Activated CD4-positive, alpha-beta T cell treated with anti-CD3 and anti-CD28 coated beads, Interleukin-2, amount 50 U/mL, for 1 hour (primary cell): ENCODE results near the gene C3orf62.
"Not testable (repeated sequence)": the region's sequence is repeated elsewhere in the genome, so short reads cannot be mapped to it uniquely, and the experiment has no call there.

Experiments used
- DNase-seq: peaks from one replicate; pipeline ENCODE4 v3.0.0-alpha.2; 2020

C3orf62 gene

GRCh38 chr3:49266410-49267095, 10.5 kb downstream of the C3orf62 start:
- DNase-seq = no peak

- no peak for DNase-seq
Observed at GRCh38 chr3:49265661-49266386, 11.2 kb downstream of the C3orf62 start.

DNA sequence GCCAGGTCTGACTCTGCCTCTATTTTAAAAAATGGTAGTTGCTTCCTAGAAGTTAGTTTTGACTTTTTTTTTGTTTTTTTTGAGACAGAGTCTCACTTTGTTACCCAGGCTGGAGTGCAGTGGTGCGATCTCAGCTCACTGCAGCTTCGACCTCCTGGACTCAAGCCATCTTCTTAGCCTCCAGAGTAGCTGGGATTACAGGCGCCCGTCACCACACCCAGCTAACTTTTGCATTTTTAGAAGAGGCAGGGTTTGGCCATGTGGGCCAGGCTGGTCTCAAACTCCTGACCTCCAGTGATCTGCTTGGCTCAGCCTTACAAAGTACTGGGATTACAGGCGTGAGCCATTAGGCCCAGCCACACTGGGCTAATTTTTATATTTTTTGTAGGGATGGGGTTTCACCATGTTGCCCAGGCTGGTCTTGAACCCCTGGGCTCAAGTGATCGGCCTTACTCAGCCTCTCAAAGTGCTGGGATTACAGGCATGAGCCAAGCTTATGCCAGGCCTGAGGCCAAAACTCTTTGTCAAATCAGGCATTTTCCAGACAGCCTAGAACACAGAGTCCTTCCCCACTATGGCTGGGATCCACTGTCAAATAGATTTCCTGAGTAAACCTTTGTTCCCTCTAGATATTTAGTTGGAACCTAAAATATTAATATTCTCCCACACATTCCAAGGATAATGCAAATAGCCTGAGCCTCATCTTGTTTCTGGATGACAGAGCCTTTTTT, 13.7 kb downstream of the C3orf62 start:
- DNase-seq = no peak

DNA sequence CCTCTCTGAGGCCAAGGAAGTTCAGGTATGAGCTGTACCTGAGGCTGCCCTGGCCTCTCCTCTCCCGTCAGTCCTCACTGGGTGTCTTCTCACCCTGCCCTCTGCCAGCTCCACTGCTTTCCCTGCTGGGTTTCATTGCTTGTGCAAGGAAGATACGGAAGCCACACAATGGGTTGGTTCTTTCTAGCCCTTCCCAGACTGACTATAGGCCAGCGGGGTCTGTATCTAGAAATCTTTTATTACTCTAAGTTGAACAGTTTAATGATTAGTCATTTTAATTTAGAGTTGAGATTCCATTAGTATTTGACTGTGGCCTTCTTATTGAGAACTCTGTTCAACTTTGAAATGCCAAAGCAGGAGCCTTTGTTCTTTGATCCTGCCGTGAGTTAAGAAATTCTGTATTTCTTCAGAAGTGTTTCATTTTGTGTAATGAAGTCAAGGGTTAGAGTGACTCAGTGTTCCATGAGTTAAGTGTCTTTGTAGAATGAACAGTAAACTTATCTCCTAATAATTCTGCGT, 16.2 kb downstream of the C3orf62 start:
- DNase-seq = no peak

DNA sequence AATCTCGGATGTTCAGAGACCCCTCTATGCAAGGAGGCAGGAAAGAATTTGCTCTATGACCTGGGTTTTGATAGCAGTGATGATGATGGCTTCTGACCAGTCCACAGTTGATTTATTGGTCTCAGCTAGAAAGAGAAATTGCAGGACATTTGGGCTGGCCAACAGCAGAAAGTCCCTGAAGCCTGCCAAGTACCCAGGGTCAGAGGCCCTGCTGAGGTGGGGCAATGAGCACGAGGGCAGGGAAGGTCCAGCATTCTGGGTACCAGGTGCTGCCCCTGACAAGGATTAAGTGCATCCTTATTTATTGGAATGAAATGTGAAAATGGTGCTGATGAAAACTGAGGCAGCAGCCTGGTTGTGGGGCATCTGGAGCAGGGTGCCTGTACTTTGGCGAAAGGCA, 19.8 kb downstream of the C3orf62 start:
- DNase-seq = no peak

DNA sequence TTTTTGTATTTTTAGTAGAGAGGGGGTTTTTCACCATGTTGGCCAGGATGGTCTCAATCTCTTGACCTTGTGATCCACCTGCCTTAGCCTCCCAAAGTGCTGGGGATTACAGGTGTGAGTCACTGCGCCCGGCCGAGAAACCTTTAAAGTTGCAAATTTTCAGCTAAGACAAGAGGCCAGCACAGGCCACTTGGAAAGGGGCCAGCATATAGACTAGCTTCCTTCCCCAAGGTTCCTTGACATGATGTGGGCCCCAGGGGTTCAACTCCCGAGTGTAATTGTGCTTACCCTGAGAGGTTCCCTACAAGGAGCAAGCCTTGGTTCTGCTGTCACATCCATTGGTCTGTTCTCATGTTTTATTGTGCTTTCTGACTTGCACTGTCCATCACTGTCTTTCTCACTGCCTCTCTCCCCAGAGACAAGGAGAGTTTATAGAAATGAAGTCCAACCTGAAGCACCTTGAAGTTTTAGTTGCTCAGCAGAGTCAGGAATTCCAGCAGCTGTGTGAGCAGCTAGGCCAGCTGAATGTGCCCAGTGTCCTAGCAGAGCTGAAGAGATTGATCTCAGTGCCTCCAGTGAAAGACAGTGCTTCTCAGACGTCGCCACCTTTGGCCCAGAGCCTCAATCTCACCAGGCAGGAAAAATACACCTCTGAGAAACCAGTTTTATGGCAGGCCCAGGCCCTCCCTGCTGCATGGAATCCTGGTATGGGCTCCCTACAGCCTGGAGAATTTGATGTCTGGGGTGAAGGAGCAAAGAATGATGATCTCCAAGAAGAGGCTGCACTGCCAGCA, 21.1 kb downstream of the C3orf62 start:
- no peak for DNase-seq

DNA sequence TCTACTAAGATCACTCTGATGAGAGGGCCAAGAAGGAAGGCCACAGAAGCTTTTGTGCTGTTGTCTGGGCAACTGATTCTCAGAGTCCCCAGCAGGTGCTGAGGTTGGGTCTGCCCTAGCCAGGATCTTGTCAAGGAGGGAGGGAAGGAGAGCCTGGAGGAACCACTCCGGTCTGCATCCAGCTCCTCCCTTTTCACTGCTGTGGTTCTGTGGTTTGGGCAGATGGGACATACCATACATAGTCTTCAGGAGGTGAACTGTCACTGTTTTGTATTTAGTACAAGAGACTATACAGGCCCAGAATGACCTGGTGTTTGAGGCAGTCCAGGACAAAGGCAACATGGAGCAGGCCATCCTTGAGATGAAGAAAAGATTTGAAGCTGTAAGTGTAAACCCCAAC, 21.9 kb downstream of the C3orf62 start:
- no peak for DNase-seq

GRCh38 chr3:49253512-49253911, 23.5 kb downstream of the C3orf62 start:
- DNase-seq = no peak

DNA sequence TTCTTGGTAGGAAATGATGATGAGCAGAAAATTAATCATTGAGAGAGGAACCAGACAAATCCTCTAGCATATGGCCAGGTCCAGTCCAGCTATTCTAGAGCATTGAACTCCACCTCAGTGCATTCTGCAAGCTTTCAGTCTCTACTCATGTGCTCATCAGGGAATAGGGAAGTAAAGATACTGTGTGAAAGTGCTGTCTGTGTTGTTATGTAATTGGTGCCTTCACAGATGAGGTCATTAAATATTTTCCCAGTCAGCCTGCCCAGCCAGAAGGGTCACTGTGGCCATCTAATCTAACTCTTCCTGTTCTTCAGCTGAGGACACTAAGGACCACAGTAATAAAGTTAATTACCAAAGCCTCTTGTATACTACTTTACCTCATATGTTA, 28.2 kb downstream of the C3orf62 start:
- no peak for DNase-seq

- DNase-seq = no peak
Observed at GRCh38 chr3:49244581-49245205, 32.3 kb downstream of the C3orf62 start.

- DNase-seq = not testable (repeated sequence)
Observed at GRCh38 chr3:49240091-49240490, 36.9 kb downstream of the C3orf62 start.

- DNase-seq = no peak
Observed at GRCh38 chr3:49238274-49239127, 38.5 kb downstream of the C3orf62 start.

GRCh38 chr3:49237344-49237743, 39.7 kb downstream of the C3orf62 start:
- DNase-seq = no peak

- DNase-seq = no peak
Observed at GRCh38 chr3:49236226-49236625, 40.8 kb downstream of the C3orf62 start.

DNA sequence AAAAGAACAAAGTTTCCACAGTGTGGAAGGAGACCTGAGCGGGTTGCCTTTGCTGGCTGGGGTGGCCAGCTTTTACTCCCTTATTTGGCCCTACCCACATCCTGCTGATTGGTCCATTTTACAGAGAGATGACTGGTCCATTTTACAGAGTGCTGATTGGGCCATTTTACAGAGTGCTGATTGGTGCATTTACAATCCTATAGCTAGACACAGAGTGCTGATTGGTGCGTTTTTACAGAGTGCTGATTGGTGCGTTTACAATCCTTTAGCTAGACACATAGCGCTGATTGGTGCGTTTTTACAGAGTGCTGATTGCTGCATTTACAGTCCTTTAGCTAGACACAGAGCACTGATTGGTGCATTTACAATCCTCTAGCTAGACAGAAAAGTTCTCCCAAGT, 48.2 kb downstream of the C3orf62 start:
- DNase-seq = not testable (repeated sequence)

GRCh38 chr3:49222002-49222401, 55.0 kb downstream of the C3orf62 start:
- no peak for DNase-seq

- not testable (repeated sequence) for DNase-seq
Observed at GRCh38 chr3:49220985-49221563, 56.0 kb downstream of the C3orf62 start.

DNA sequence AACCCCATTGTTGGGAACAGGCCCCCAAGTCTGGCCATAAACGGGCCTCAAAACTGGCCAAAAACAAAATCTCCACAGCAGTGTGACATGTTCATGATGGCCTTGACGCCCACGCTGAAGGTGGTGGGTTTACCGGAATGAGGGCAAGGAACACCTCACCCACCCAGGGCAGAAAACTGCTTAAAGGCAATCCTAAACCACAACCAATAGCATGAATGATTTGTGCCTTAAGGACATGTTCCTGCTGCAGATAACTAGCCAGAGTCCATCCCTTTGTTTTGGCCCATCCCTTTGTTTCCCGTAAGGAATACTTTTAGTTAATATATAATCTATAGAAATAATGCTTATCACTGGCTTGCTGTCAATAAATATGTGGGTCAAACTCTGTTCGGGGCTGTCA, 57.9 kb downstream of the C3orf62 start:
- DNase-seq = no peak
